HG03175 (cell line): ENCODE data around the gene PFN3.
"Not testable (repeated sequence)": the region's sequence is repeated elsewhere in the genome, so short reads cannot be mapped to it uniquely, and the experiment has no call there.

Experiments used
- ATAC-seq: cut with Tn5 transposase; IDR thresholded peaks from one replicate; pipeline ENCODE4 v1.9.1; 2021; ENCODE audit warnings: mild to moderate bottlenecking, moderate library complexity; ENCODE audit not compliant: unreplicated experiment

Gene PFN3

DNA sequence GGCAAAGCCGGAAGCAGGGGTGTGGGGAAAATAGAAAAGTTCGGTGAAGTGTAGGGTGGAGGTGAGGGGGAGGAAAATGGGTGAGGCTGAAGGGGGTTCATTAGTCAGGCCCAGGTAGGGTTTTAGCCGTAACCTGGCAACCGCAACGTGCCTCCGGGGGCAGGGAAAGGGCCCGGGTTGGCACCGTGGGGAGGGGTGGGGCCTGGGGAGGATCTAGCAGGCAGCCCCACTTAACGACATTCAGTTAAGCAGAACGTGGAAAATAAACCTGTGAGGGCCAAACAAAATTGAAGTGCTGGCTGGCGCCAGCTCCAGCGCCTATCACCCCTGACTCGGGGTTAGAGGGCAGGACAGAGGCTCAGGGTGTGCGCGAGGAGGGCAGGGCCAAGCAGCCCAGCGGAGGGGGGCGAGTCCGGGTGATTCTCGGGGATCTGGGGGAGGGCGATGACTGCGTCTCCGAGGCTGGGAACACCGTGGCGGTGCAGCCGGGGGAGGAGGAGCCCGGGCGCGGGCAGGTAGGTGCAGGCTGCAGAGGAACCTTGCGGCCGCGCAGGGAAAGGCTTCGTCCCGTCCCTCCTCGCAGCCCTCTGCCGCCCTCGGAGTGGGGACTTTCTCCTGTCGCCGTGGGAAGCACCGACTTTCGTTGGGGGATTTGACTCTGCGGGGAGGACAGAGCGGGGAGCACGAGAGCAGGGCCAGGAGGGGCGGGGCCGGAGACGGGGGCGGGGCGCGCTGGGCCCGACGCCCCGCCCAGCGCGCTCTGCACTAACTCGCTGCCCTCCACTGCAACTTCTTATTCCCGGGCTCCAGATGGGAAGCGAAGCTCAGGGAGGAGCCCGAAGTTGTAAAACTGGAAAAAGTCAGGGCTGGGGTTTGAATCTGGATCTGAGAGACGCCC is 37.6 kb downstream of the PFN3 start:
- no peak for ATAC-seq

DNA sequence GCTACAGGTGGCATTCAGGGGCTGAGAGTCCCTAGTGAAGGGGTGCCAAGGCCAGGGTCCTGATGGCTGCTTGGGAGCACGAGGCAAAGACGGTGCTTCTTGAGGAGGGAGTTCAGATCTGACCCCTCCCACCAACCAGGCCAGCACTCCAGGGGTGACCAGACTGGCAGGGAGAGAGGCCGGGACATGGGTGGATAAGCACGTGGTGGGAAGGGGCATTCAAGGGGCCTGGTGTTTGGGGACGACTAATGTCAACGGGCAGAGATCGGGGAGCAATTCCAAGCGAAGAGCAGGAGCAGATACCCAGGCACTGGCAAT is 38.2 kb downstream of the PFN3 start:
- ATAC-seq: no peak

DNA sequence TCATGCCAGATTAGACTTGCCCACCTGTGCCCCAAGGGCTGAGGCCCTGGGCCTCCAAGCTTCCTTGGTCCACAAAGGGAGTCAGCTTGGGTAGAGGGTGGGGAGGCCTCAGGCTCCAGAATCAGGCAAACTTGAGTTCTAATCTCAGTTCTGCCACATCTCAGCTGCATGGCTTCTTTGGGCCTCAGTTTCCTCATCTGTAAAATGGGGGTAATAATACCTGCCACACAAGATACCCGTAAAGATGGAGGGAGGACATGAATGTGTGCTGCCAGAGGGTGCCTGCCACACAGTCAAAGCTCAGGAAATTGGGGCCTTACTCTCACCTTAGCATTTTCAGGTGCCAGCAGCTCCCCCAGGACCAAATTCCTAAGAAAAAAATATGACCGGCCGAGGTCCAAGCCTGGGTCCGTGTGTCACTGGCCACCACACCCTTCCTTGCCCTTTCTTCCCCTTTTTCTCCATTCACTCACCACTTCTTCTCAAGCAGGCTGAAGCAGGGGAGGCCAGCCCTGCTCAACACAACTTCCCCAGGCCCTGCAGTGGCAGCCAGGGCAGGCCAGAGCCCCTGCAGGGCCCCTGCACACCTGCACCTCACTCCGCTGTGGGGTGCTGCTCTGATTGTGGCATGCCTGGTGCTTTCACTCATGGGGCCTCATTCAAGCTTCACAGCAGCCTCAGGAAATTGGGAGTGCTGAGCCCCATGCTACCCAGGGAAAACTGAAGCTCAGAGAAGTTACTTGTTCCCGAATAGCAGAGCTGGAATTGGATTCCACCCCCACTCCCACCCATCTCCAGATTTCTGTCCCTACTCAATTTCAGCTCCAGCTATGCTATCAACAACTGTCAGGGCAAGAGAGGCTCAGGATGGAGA is 38.8 kb downstream of the PFN3 start:
- no peak for ATAC-seq

GRCh38 chr5:177360740-177361139 is 39.7 kb downstream of the PFN3 start:
- not testable (repeated sequence) for ATAC-seq

DNA sequence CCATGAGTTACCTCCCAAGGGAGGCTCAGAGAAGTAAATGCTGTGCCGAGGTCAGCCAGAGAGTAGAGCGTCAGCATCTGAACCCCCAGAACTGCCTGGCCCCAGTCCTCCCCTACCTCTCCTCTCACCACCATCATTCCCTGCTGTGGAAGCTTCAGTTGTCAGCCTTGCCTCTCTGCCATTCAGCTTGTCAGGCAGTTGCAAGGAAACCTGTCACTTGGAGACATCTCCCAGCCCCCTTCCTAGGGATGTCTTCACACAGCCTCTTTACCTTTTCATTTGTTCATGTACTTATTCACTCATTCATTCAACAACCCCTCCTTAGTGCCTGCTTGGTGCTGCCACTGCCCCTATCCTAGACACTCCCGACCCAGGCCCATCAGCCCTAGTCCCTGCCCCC is 40.6 kb downstream of the PFN3 start:
- no peak for ATAC-seq

DNA sequence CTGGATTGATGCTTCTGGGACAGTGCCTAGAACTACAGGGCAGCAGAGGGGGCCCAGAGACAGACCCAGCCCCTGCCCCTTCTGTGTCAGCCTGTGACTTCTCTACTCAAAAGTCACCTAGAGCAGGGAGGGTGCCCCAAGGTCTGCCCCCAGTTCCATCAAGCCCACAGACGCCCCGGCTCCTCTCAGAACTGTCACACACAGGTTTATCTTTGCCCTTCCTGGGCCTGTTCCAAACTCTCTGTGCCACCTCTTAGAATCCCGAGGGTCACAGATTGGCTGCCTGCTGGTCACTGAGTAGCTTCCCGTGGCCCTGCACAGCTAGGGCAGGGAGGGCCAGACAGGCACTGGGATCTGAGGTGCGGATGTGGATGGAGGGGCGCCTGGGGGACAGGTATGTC is 41.0 kb downstream of the PFN3 start:
- no peak for ATAC-seq

- no peak for ATAC-seq
These were observed 42.1 kb downstream of the PFN3 start for GRCh38 chr5:177358370-177358819.

- peak; percentile 96 for ATAC-seq
These were observed 42.8 kb downstream of the PFN3 start, which contains the start of gene RGS14 for GRCh38 chr5:177357459-177358351. Gene RGS14, plus strand, starts transcription at chr5:177357924. Its CDS starts 101 bp downstream, at chr5:177358025.

DNA sequence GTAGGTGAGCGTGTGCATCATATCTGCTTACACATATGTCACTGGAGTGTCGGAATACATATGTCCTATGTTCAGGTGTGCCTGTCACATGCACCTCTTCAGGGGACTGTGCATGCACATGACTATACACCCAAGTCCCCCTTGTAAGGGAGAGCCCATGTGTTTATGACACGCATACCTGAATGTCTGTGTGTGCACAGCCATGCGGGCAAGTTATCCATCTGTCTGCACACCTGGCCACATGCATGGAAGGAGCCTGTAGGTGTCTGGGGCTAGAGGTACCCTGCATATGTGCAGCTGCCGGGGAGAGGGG is 43.4 kb downstream of the PFN3 start:
- ATAC-seq: no peak

GRCh38 chr5:177356746-177357145 is 43.7 kb downstream of the PFN3 start:
- ATAC-seq: no peak

DNA sequence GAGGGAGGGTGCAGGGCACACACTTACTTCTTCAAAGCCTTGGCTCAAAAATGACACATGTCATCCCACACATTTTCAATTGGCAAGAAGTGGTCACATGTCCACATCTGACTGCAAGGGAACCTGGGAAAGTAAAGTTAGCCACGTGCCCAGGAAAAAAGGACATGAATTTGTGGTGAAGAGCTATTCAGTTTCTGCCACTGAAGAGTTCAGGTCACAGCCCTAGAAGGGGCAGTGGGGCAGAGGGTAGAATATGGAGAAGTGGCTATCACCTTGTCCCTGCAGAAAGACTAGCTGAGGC is 44.6 kb downstream of the PFN3 start:
- no peak for ATAC-seq

DNA sequence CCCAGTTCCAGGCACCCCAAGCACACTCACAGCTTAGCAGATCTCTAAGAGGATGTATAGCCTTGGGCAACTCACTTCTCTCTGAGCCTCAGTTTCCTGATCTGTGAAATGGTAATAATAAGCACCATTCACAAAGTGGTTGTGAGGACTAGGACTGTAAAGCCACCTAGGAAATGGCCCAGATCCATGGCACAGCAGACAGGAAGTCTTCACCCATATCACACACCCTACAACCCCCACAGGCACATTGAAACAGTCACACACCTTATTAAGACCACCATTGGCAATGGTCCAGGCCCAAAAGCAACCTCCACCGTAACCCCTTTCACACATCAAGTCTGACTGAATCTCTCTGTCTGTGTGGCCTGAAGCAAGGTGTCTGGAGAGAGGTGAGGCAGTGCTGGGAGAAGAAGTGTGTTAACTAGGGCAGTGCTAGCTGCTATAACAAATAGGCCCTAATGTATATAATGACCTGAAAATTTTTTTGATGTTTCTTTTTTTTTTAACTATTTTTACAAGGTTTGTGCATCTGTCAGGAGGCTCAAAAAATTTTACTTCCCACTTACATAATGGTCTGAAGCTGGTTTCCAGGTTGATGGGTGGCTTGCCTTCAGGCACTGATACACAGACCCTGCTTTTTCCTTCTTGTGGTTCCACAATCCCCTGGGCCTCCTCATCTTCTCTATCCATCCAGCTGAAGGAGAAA is 45.1 kb downstream of the PFN3 start:
- ATAC-seq: no peak

- ATAC-seq: no peak
These were observed 45.8 kb downstream of the PFN3 start for GRCh38 chr5:177354711-177355110.

DNA sequence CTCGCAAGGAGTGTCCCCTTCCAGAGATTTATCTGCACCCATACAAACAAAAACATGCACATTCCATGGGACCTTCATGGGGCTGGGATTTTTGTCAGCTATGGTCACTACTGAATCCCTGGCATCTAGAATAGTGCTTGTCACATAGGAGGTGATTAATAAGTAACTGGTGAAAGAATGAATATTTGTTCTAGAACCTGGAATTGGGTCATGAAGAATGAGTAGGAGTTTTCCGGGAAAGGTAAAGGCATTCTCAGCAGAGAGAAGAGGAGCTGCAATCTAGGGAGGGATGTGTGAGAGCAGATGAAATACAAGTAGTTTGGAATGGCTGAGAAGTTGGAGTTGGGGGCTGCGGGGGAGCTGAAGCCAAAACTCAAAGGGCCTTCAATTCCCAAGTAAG is 46.2 kb downstream of the PFN3 start:
- no peak for ATAC-seq

GRCh38 chr5:177353093-177353492 is 47.4 kb downstream of the PFN3 start:
- no peak for ATAC-seq

DNA sequence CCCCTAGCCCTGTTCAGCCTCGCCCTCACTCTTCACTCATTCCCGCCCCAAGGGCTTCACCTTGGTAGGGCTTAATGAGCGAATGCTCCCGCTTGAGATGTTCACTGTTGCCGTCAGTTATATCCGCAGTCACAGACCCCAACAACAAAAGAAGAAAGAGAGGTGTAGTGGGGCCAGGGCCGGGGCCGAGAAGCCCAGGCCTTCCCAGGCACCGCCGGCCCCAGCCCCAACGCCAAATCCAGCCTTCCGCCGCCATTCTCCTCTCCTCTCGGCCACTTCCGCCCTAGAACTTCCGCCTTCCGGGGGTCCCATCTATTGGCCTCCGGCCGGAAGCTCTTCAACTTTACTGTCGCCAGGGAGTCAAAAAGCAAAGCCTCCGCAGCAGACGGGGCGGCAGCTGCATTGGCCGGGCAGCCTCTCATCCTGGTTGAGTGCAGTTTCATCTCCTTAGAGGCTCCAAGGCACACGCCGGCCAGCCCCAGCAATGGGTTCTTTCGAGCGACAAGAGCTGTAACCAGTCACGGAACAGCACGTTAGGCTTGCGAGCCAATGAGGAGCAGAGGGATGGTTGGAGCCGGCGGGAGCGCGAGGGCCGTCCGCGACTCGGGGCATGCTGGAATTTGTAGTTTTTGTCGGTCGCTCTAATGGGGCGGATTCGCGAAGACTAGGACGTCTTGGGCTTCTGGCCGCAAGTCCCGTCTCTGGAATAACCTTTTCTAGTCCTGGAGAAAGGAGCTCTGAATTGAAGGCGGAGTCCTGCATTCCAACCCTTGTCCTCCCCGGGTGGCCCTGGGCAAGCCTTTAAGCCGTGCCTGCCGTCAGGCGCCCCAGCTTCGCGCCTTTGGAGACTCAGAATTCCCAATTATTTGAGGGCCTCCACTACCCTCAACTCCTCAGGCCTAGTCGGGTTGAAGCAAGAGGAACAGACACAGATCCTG is 48.8 kb downstream of the PFN3 start, which contains the start of gene LMAN2:
TSS of gene LMAN2 (minus strand) at position 277 of the 938 bp plus-strand sequence. CDS start at position 256, 21 bp downstream.
- peak; percentile 94 for ATAC-seq

DNA sequence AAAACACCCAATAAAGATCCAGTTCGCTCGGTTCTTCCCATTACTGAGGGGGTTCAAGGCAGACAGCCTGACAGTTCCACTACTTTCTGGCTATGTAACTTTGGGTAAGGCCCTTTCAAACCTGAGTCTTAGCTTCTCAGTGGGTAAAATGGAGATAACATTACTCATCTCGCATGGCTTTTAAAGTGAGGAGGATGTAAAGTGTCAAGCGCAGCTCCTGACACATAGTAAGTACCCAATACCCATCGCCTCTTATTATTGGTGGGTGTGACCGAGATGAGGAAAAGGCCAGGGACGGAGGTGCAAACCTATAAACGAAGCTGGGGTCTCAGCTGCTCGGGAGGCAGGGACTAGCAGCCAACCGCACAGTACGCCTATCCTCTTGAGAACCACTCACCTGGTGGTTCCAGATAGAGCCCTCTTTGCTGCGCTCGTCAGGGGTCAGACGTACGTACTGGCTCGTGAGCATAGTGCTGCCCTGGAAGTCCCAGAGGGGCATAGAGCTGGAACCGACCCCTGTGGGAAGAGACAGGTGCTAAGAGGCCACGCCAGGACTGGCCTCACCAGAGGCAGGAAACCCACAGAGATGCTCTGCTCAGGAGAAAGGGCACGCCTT is 49.6 kb downstream of the PFN3 start:
- ATAC-seq: no peak
